ENCODE data around the gene ATP2A3.

Gene ATP2A3

GRCh38 chr17:3903881-3904290, 60.4 kb downstream of the ATP2A3 start:
- TF ChIP-seq CTCF (IDR thresholded peaks at IDR 0.05; ENCODE audit: insufficient read depth, low read depth, low read length, missing control alignments), result no peak
- H3K4me3 ChIP-seq (ENCODE audit: low read length), result no peak overlapping the region

GRCh38 chr17:3903051-3903825, 61.0 kb downstream of the ATP2A3 start:
- TF ChIP-seq CTCF (IDR thresholded peaks at IDR 0.05; ENCODE audit: insufficient read depth, low read depth, low read length, missing control alignments), result no peak
- no peak overlapping the region for H3K4me3 ChIP-seq (ENCODE audit: low read length)
- DNase-seq (ENCODE audit: low read depth), result no peak

More at GRCh38 chr17:3903881-3904290, 60.4 kb downstream of the ATP2A3 start:
- DNase-seq (ENCODE audit: low read depth), result no peak

GRCh38 chr17:3900646-3901045, 63.6 kb downstream of the ATP2A3 start:
- no peak for TF ChIP-seq CTCF (IDR thresholded peaks at IDR 0.05; ENCODE audit: insufficient read depth, low read depth, low read length, missing control alignments)
- DNase-seq (ENCODE audit: low read depth), result no peak
- no peak overlapping the region for H3K4me3 ChIP-seq (ENCODE audit: low read length)

- TF ChIP-seq CTCF (IDR thresholded peaks at IDR 0.05; ENCODE audit: insufficient read depth, low read depth, low read length, missing control alignments), result no peak
- no peak for DNase-seq (ENCODE audit: low read depth)
- H3K4me3 ChIP-seq (ENCODE audit: low read length), result no peak overlapping the region
Measured at GRCh38 chr17:3897731-3898130, 66.5 kb downstream of the ATP2A3 start.

GRCh38 chr17:3896968-3897235, 67.3 kb downstream of the ATP2A3 start:
- no peak for TF ChIP-seq CTCF (IDR thresholded peaks at IDR 0.05; ENCODE audit: insufficient read depth, low read depth, low read length, missing control alignments)
- no peak for DNase-seq (ENCODE audit: low read depth)
- no peak overlapping the region for H3K4me3 ChIP-seq (ENCODE audit: low read length)

- no peak for DNase-seq (ENCODE audit: low read depth)
- no peak overlapping the region for H3K4me3 ChIP-seq (ENCODE audit: low read length)
- TF ChIP-seq CTCF (IDR thresholded peaks at IDR 0.05; ENCODE audit: insufficient read depth, low read depth, low read length, missing control alignments), result no peak
Measured at GRCh38 chr17:3896108-3896967, 67.9 kb downstream of the ATP2A3 start.
